IPS-11a (cell line): Measurements from ENCODE around the gene ZSCAN10.

Experiments
- H3K4me3 ChIP-seq: one replicate; pipeline ENCODE4 v1.5.1; 2013; ENCODE audit warnings: low read depth, low read length, control low read depth

Gene ZSCAN10

DNA sequence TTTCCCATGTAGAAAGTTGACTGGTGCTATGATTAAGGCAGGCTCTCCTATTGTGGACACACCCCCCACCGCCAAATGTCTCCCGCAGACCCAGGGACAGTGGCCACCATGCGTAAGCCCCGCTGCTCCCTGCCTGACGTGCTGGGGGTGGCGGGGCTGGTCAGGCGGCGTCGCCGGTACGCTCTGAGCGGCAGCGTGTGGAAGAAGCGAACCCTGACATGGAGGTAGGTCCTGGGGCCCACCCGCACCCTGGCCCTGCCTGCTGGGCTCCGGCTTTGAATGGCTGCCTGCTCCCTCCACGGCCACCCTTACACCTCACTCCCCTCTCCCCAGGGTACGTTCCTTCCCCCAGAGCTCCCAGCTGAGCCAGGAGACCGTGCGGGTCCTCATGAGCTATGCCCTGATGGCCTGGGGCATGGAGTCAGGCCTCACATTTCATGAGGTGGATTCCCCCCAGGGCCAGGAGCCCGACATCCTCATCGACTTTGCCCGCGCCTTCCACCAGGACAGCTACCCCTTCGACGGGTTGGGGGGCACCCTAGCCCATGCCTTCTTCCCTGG, 49.1 kb downstream of the ZSCAN10 start:
- no peak overlapping the region for H3K4me3 ChIP-seq

DNA sequence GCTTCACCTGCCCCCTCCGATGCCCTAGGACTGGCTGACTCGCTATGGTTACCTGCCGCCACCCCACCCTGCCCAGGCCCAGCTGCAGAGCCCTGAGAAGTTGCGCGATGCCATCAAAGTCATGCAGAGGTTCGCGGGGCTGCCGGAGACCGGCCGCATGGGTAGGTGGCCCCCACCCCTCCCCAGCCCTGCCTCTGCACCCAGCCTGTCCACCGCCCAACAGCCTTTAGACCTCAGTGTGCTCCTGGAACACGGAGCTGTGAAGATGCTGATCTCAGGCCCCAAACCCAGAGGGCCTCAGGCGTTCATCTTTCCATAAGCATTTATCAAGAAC, 51.7 kb downstream of the ZSCAN10 start:
- H3K4me3 ChIP-seq = peak overlapping the region; percentile 67

DNA sequence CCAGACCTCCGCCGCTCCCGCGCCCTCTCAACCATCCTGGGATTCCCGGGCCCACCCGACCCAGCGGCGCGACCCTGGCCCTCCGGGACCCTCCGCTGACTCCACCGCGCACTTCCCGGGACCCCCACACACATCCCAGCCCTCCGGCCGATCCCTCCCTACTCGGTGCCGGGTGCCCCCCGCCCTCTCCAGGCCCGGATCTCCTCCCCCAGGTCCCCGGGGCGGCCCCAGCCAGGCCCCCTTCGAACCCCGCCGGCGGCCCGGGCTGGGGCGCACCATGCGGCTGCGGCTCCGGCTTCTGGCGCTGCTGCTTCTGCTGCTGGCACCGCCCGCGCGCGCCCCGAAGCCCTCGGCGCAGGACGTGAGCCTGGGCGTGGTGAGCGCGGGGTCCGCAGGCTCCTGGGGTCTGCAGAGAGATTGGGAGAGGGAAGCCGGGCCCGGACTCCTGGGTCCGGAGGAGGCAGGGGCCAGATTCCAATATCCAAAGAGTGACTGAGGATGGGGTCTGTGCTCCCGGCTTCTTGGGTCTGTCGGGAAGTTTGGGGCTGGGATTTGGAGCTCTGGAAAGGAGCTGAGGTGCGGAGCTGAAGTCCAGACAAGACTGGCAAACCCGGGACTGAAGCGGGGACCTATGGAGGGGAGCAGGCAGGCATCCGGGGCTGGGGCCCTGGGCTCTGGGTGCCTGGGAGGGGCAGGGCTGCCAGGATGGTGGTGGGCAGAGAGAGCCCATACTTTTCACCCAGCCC, 52.3 kb downstream of the ZSCAN10 start:
- H3K4me3 ChIP-seq = peak overlapping the region; percentile 67

DNA sequence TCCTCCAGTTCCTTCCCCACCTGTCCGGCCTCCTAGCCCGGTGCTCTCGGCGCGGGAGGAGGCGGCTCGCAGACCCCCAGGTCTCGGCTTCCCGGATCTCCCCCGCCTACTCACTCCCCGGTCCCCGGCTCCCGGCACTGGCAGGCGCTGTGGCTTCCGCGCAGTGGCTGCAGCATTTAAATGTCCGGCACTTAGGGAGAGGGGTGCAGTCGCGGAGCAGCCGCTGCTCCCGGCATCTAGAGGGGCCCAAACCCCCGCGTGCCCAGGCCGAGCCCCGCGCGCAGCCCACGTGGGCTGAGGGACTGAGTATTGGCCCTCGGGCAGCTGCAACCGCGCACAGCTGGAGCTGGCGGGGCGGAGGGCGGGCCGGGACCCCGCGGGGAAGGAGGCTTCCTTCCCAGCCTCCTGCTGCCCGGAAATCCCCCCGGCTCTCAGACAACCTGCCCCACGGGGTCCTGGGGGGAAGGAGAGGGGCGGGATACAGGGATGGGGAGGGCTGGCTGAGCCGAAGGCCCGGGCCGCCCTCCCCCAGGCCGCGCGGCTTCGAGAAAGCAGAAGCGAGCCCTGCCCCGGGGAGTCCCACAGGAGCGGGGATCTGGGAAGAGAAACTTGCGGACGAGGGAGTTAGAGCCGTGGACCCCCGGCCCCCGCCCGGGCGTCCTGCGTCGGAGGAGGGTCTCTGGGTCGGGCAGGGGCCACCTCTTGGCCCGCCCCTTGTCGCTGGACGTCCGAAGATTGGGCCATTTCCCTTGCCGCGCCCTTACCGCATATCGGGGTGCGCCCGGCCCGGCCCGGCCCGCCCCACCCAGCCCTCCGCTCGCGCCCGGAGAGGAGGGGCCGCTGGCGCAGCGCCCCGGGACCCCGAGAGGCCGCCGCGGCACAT, 53.1 kb downstream of the ZSCAN10 start, which contains the start of gene MMP25:
Gene MMP25 (plus strand): TSS at position 804 of the 883 bp plus-strand sequence. CDS start 357 bp downstream, outside the sequence.
- H3K4me3 ChIP-seq = peak within 1 kb of the TSS; percentile 67

DNA sequence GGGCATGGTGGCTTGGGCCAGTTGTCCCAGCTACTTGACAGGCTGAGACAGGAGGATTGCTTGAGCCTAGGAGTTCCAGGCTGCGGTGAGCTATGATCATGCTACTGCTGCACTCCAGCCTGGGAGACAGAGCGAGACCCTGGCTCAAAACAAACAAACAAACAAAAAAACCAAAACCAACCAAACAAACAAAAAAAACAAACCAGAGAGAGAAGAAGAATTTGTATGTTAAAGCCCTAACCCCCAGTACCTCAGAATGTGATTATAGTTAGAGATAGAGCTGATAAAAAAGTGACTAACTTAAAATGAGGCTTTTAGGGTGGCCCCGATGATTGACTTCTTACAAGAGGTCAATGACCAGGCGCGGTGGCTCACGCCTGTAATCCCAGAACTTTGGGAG, 54.4 kb downstream of the ZSCAN10 start:
- peak overlapping the region; percentile 13 for H3K4me3 ChIP-seq

DNA sequence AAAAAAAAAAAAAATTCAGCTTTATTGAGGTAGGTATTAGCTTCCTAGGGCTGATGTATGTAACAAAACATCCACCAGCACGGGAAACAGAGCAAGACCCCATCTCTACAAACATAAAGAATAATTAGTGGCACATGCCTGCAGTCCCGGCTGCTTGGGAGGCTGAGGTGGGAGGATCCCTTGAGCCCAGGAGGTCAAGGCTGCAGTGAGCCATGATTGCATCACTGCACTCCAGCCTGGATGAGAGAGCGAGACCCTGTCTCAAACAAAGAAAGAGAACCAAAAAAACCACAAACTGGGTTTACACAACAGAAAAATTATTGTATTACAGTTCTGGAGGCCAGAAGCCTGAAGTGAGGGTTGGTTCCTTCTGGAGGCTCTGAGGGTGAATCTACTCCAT, 56.7 kb downstream of the ZSCAN10 start:
- H3K4me3 ChIP-seq = no peak overlapping the region

DNA sequence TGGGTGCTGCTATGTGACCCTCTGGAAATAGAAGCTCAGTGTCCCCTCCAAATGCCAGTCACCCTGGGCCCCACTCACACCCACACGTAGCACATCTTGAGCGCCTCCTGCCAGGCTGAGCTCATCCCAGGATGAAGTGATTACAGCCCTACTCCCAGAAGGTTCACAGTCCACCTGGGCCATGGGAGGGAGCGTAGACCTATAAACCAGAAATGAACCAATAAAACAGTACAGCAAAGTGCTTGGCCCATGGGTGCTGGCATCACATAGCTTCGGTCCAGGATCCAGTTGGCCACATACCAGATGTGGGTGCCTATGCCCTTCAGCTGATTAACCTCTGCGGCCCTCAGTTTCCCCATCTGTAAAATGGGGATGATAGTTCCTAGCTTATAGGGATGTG, 60.2 kb downstream of the ZSCAN10 start:
- H3K4me3 ChIP-seq = no peak overlapping the region
